Glomerular visceral epithelial cell (primary cell): Measurements from ENCODE around the gene TTC27.
A peak's percentile ranks its signal among the peaks of the same experiment; 100 is the strongest.
"Not testable (repeated sequence)": the region's sequence is repeated elsewhere in the genome, so short reads cannot be mapped to it uniquely, and the experiment has no call there.

Experiments used
- DNase-seq: peaks from one replicate; pipeline ENCODE4 v3.0.0-alpha.2; 2016; ENCODE audit errors: extremely low spot score

The TTC27 gene

GRCh38 chr2:32805104-32806095 lies 177.6 kb downstream of the TTC27 start:
- peak; percentile 5 for DNase-seq

GRCh38 chr2:32806857-32807256 lies 179.0 kb downstream of the TTC27 start:
- no peak for DNase-seq

DNA sequence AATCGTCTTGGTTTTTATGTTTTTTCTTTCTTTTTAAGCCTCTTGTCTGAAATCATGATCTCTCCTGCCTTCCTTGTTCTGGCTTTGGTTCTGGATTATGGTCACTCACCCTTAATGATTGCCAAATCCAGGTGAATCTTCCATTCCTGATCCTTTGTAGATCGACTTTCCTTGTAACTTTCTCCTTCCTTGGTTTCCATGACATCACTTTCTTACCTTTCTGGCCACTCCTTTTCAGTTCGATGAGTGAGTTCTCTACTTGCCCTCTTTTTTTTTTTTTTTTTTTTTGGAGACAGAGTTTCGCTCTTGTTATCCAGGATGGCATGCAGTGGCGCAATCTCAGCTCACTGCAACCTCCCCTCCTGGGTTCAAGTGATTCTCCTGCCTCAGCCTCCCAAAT lies 179.8 kb downstream of the TTC27 start:
- no peak for DNase-seq

DNA sequence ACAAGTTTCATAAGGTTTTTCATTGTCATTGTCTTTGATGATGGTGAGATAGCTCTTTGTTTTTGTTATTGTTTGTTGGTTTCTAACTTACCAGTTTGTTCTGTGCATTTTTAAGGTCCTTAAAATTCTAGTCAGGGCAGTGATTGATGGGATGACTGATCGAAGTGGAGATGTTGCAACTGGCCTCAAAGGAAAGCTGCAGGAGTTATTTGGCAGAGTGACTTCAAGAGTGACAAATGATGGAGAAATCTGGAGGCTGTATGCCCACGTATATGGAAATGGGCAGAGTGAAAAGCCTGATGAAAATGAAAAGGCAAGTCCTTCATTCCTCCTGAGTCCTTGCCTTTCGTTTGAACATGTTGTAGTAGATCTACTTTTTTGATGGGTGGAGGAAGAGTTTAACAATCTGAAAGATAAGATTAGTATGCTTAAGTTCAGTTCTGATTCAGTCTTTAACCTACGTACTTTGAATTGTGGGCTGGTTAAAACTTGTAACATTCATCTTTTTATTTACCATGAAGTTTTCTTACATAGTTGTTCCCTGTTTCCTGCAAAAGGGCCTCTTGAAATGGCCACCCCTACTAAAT lies 183.2 kb downstream of the TTC27 start:
- DNase-seq, result no peak

DNA sequence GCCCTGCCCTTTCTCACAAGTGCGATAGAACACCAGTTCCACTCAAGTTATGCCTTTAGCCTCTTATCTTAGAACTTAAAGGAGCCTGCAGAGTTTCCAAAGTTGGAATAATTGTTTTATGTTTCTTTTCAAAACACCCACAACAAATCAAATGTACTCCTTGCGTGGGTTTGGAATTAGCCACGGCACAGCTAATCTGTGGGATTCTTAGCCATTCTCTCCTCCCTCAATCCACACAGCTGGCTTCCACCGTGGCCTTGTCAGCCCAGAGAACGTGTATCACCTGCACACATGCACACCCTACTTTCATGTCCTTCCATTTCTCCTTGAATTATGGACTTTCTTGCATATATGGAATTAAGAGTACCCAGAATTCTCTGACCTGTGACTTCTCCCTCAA lies 183.8 kb downstream of the TTC27 start:
- DNase-seq, result no peak

DNA sequence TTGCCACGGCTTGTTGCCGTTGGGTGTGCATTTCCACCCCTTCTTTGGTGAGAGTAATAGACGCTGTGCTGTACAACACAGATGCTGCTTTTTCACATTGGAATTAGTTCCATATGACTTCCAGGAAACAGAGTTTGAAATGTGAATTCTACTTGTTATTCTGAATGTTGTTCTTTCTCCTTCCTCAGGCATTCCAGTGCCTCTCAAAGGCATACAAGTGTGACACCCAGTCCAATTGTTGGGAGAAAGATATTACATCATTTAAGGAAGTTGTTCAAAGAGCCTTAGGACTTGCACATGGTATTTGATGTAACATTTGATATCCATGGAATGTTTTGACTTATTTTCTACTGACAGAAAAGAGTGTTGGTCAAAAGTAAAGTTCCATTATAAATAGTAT lies 184.5 kb downstream of the TTC27 start:
- no peak for DNase-seq

- no peak for DNase-seq
Measured at GRCh38 chr2:32820088-32820487, 192.2 kb downstream of the TTC27 start.

DNA sequence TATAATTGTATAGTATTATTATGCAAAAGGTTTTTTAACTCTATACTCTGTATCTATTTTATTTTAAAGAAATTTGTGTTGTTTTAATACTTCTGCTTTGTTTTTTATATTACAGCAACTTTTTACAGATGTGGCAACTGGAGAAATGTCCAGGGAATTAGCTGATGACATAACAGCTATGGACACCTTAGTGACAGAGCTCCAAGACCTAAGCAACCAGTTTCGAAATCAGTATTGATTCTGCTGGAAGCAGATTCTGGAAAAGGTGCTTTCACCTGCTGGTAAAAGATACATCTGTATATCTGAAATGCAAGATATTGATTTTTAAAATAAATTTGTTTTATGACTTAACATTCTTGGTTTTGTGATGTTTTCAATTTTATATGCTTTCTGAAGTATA lies 192.9 kb downstream of the TTC27 start:
- DNase-seq, result no peak

GRCh38 chr2:32824070-32824809 lies 196.4 kb downstream of the TTC27 start:
- no peak for DNase-seq

GRCh38 chr2:32825291-32825712 lies 197.5 kb downstream of the TTC27 start:
- DNase-seq, result peak; percentile 15

DNA sequence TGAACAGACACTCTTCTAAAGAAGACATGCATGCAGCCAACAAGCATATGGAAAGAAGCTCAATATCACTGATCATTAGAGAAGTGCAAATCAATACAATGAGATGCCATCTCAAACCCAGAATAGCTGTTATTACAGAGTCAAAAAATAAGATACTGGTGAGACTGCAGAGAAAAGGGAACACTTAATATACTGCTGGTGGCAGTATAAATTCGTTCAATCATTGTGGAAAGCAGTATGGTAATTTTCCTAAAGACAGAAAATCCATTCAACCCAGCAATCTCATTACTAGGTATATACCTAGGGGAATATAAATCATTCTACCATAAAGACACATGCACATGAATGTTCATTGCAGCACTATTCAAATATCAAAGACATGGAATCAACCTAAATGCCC lies 202.3 kb downstream of the TTC27 start:
- DNase-seq, result no peak

- no peak for DNase-seq
Measured at GRCh38 chr2:32832821-32833220, 205.0 kb downstream of the TTC27 start.

DNA sequence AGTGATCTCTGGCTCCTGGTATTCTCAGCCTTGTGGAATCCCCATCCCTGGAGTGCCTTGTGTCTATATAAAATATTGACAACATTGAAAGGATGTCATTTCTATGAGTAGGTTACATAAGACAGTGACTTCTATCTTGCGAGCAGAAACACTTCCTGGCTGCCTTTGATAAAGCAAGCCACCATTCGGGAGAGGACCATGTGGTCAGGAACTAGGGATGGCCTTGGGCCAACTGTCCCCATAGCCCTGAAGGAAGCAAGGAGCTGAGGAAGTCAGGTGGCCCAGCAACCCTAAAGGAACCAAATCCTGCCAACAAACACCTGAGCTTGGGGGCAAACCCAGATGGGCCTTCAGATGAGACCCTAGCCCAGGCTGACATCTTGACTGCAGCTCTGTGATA lies 205.9 kb downstream of the TTC27 start:
- DNase-seq, result no peak

- DNase-seq, result no peak
Measured at GRCh38 chr2:32835148-32835547, 207.3 kb downstream of the TTC27 start.

DNA sequence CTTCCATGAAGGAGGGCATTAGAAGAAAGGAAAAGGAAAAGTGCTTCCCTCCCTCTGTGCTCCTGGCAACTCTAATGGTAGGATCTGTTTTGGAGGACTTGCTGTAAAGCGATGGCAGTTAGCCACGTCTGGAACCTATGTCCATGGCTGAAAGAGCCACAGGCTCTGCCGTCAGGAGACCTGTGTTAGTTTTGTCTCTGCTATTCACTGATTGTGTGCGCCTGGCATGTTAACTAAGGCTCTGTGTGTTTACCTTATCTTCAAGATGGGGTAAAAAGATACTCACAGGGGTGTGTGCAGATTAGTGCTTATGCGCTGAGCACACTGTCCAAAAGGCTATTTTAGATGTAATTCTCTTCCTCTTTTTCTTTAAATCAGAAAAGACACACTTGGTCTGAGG lies 209.1 kb downstream of the TTC27 start:
- no peak for DNase-seq

- DNase-seq, result no peak
Measured at GRCh38 chr2:32838418-32838817, 210.6 kb downstream of the TTC27 start.

- no peak for DNase-seq
Measured at GRCh38 chr2:32838949-32839348, 211.1 kb downstream of the TTC27 start.

DNA sequence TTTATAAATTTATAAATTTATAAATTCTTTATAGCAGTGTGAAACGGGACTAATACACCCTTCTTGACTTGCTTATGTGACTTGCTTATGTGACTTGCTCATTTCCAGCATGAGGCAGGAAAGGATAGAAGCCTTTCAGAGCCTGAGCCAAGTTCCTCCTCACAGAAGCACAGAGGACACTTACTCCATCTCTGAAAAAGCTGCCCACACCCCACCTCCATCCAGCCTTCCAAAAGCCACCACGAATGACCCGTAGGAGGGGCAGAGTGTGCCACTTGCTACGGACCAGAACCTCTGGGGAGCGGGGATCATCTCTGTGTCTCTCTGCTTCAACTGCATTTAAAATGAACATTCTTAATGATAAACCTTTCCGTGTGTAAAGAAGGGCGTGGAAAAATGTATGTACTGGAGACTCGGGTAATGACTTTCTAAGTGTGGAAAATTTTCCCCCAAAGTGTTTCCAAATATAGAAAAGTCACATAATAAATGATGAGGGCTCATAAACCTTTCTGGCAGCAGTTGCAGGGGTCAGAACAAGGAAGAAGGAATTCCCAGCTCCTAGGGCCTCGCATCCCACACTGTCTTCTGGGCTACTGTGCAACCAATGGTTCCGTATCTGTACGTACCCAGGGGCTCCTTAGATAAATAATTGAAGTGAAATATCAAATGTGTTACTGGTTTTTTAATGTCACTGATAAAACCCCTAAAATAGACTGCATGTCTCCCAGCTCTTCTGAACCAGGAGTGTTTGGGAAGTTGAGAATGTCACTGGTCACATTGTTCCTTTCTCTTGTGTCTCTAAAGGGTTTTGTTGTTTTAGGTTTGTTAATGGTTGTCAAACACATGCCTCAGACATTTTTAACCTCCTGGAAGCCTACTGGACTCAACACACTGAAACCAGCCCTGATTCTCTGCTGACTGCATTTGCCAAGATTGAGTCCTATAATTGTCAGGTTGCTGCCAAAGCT lies 214.4 kb downstream of the TTC27 start:
- DNase-seq, result no peak

GRCh38 chr2:32843699-32844098 lies 215.8 kb downstream of the TTC27 start:
- no peak for DNase-seq

DNA sequence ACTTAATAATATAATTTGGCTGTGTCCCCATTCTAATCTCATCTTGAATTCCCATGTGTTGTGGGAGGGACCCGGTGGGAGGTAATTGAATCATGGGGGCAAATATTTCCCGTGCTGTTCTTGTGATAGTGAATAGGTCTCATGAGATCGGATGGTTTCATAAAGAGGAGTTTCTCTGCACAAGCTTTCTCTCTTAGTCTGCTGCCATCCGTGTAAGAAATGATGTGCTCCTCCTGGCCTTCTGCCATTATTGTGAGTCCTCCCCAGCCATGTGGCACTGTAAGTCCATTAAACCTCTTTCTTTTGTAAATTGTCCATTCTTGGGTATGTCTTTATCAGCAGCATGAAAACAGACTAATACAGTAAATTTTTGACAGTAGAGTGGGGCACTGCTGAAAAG lies 216.4 kb downstream of the TTC27 start:
- DNase-seq, result no peak

DNA sequence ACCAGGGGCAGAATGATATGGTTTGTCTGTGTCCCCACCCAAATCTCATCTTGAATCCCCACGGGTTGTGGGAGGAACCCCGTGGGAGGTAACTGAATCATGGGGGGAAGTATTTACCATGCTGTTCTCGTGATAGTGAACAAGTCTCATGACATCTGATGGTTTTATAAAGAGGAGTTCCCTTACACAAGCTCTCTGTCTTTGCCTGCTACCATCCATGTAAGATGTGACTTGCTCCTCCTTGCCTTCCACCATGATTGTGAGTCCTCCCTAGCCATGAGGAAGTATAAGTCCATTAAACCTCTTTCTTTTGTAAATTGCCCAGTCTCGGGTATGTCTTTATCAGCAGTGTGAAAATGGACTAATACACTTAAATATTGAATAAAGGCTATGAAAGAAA lies 218.4 kb downstream of the TTC27 start:
- not testable (repeated sequence) for DNase-seq
